NCI-H1048 (cell line): Measurements from ENCODE around the gene POLR3GL.

Experiments used
- DNase-seq: peaks from one replicate; lab custom pipeline; 2025; lab: John Stamatoyannopoulos, UW

Gene POLR3GL

DNA sequence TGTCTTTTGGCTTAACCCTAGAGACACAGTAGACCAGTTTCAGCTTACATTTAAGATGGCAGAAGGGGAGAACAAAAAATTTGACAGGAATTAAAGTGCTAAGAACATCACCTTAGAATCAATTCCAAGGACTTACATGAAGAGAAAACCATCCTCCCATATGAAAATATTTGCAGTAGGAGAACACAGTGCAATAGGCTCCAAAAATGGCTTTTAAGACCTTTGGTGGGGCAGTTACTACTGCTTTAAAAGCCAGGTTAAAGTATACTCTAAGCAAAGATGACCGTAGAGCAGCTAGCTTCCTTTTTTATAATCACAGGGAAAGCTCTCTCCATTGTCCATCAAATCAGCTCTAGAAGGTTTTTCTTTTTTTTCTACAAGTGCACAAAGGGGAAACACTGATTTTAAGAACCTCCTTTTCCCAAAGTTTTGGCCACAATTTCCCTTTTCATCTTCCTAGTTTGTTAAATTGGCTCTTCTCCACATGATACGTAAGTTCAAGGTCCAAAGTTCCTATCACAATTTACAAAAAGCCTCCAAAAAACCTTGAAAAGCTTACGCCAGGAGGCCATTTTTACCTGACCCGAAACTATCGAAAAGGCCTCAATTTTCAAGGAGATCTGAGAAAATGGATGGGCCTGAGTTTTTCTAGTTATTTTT, 28.6 kb downstream of the POLR3GL start:
- no peak for DNase-seq

DNA sequence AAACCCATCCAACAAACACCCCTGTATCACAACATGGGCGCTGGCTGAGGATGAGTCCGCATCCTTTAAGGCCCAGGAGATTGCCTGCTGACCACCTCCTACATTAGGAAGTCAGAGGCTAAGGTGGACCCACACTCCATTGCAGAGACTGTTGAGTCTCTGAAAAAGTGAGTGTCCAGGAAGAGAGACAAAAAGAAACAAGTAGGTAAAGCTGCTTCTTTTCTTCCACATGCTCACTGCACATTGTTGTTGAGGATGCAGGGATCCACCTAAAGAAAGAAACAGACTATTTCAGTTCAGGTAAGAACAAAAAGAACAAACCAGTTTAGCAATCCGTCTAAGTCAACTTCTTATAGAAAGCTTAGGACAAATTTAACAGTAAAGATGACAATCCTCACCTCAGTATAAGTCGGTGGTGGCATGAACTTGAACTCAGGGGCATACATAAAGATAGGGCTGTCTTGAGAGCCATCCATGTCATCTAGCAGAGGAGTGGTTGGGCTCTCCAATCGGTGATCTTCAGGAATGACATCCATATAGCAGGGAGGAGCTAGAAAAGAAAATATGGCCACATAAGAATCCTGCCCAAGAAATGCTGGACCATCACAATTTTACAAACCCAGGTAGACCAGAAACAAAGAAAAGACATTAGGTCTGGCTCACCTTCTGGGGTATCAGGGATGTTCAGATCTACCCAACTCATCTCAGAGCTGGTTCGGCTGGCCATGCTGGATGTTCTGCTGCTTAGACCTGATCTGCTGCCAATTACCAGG, 29.3 kb downstream of the POLR3GL start:
- DNase-seq, result no peak

DNA sequence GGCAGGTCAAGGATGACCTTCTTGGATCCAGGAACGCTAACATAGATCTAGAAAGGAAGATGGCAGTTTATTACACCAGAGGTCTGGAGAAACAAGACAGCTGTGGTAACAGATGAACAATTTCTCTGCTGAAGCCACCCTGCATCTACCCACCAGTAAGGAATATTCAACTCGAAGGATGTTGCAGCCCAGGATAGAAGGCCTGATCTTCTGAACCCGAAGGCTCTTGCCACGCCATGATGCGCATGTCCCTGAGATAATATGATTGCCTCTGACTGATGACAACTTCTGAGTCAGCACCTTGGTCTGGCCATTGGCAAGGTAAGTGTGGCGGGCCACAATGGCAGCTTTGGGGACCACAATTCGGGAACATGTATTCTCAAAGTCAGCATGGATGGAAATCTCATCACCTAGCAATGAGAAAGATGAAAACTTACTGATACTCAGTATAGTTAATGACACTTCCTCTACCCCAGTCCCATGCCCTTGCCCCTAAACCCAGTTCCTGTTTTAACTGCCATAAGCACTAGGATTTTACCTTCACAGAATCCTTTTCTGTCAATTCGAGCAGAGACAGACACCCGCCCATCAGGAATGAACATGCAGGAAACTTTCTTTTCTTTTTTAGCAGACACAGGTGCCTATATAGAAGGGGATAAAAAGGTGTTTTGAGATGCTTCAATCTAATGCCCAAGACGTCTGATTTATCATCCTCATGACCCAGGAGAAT, 30.1 kb downstream of the POLR3GL start:
- no peak for DNase-seq

DNA sequence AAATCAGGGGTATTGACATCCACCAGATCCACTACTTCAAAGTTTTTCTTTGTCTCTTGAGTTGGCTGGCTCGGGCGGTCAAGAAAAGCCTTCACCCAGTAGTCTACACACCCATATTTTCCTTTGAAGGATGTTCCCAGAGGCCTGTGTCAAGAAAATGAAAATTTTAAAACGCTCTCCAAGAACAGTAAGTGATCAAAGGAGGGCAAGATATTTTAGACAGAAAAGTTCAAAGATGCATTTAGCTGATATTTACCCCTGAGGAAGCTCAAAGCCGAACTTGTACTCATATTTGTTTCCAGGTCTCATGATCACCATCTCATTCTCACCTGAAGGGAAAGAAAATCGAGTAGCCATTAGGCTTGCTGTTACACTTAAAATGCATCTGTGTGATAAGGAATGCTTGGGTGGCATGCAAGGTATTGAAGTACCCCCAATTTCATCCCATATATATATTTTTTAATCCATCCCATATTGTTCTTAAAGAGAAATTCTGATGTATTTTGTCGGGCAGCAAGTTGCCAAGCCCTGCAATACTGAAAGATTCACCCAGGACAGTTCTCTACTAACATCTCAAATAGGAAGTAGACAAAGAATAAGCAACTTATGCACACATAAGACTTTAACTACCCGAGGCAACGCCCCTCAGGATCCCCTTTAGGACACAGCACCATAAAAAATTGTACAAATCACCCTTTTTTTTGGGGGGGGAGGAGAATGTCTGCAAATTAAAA, 30.8 kb downstream of the POLR3GL start:
- no peak for DNase-seq

DNA sequence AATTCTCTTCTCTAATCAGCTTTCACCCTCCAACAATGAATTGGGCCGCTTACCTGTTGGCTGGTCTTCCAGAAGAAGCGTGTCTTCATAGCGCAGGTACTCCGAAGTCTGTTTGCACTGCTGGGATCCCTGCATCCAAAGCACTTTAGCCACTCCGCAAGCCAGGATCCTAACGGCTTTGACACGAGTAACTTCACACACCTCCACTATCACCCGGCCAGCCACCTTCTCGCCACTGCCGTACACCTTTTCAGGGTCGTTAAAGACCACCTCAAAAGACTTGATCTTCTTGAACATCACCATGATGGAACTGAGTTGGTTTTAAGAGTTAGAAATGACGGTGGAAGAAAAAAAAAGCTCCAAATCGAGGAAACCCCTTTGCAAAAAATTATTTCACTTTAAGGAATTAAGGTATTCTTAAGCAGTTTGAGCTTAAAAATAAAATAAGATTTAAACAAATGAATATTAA, 31.5 kb downstream of the POLR3GL start:
- DNase-seq, result no peak

DNA sequence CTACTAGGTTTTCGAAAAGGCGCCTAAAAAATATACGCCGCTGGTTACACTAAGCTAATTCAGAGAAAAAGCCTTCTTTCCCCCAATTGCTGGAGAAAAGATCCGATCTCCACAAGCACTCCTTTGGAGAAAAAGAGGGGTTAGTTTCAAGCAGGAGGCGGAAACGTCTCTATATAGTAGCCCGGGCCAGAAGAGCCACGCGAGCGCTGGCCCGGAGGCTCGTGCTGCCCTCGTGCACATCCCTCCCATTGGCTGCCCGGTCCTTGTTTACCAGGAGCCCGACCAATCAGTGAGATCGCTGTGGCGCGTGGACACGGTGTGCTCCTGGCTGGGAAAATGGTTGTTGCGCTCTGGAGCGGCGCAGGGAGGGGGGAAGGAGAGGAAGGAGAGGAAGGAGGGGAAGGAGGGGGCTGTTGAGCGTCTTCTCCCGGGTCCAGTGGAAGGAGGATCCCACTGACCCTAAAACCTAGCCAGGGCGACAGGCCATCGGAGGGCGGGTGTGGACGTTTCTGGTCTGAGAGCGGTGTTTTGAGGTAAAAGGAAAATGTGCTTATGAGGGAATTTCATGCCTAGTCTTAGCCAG, 32.0 kb downstream of the POLR3GL start, which contains the start of gene TXNIP:
TXNIP (minus strand) TSS at position 147 of the 583 bp plus-strand sequence. CDS start 313 bp downstream, outside the sequence.
- peak; percentile 90 for DNase-seq

DNA sequence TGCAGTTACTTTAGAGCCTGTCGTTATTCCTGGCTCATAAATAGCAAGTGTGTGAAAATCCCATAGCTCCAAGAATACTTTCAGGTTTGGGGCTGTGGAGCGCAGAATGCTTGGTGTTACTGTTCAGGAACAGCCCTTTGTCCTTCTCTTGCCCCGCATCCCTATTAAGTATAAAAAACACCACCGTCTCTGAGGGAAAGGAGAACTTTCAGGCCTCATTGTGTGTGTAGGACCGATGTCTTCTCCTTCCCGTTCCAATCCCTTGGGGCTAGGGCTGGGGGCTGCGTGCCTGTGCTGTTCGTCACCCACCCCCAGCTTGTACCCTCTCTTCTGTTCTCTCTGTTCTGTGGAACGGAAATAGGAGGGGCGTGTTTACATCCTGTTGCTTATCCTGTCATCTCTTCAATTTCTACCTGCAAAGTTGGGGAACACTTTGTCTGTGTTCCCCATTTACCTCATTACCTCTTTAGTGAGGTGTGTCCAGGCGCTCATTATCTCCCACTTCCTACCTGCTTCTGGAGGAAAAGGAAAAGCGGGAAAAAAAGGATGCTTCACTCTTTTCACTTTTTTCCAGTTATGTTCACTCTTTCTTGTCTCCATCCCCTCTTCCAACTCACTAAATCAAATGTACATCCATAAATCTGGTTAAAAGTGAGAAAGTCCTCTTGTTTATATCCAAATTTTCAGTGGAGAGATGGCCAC, 32.7 kb downstream of the POLR3GL start:
- no peak for DNase-seq

DNA sequence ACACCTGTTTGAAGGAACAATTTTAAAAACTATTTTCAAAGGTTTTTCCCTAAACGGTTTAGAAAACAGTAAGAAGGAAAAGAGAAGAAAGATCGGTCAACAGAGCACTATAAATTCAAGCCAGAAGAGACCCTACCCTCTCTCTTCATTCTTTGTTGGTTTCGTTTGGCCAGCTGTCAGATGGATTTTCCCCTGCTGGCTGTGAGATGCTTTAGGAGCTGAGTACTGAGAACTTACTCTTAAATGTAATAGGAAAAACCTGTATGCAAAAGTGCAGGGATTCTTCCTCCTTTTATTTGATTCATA, 33.2 kb downstream of the POLR3GL start:
- DNase-seq, result no peak

DNA sequence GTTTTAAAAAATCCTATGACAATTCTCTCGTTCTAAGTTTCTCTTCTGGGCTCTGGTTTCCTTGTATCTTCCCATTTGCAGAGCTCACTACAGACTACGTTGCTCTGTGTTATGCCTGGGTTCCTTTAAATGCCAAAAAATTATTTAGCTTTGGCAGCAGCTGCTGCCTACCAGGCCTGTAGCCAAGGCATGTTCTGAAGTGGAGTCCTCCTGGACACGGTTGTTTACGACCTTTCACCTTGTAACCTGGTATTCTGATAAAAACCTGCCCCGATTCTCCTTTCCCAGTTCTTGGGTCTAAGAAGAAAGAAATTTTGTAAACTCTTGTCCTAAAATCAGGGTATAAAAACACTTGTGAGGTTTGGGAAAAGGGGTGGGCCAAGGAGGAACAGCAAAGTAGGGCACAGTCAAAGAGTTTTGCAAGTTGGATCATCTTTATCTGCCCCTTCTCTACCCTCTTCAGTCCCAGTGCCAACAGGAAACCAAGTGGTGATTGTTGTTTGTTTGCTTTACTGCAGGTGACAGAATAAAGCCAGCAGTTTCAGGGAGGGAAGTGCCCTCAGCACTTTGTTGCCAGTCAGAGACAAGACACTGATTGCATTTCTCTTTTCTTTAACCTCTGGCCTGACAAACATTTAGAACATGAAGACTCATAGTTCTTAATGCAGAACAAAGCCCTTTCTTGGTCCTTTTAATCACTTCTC, 35.0 kb downstream of the POLR3GL start:
- DNase-seq, result no peak

DNA sequence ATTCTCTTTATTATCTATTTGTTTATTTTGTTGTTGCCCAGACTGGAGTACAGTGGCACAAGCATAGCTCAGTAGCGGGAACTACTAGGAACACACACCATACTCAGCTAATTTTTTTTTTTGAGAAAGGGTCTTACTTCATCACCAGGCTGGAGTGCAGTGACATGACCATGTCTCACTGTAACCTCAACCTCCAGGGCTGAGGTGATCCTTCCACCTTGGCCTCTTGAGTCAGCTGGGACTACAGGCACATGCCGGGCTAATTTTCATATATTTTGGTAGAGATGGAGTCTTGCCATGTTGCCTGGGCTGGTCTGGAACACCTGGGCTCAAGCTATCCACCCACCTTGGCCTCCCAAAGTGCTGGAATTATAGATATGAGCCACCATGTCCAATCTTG, 37.2 kb downstream of the POLR3GL start:
- DNase-seq, result no peak

DNA sequence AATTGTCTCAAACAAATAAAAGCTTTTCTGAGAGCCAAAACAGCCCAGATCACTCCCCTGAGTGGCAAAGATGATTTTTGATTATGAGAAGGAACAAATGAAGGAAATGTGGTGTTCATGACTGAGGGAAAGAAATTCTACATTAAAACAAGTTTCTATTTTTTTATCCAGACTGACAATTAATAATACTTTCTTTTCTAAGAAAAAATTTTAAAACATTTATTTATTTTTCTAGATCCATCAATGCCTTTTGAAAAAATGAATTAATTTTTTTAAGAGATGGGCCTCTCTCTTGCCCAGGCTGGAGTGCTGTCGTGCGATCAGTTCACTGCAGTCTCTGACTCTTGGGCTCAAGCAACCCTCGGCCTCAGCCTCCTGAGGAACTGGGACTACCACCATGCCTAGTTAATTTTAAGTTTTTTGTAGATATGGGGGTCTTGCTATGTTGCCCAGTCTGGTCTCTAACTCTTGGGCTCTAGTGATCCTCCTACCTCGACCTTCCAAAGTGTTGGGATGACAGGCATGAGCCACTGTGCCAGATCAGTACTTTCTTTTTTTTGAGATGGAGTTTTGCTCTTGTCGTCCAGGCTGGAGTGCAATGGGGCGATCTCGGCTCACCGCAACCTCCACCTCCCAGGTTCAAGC, 43.1 kb downstream of the POLR3GL start:
- no peak for DNase-seq

DNA sequence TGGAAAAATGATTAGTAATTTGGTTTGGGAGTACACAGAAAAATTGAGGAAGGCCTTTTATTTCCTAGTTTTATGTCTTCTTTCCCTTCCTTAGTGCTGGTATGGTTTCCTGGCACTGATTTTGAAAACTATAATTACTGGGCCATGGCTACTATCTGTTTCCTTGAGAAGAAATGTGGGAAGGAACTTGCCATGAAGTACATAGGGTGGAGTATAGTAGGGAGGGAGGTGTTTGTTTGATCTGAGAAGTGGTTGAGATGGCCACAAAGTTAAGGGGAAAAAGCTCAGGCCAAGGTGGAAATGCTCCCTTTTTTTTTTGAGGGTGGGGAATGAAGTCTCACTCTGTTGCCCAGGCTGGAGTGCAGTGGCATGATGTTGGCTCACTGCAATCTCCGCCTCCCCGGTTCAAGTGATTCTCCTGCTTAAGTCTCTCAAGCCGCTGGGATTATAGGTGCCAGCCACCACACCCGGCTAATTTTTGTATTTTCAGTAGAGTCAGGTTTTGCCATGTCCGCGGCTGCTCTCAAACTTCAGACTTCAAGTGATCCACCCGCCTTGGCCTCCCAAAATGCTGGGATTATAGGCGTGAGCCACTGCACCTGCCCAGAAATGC, 45.7 kb downstream of the POLR3GL start:
- no peak for DNase-seq

DNA sequence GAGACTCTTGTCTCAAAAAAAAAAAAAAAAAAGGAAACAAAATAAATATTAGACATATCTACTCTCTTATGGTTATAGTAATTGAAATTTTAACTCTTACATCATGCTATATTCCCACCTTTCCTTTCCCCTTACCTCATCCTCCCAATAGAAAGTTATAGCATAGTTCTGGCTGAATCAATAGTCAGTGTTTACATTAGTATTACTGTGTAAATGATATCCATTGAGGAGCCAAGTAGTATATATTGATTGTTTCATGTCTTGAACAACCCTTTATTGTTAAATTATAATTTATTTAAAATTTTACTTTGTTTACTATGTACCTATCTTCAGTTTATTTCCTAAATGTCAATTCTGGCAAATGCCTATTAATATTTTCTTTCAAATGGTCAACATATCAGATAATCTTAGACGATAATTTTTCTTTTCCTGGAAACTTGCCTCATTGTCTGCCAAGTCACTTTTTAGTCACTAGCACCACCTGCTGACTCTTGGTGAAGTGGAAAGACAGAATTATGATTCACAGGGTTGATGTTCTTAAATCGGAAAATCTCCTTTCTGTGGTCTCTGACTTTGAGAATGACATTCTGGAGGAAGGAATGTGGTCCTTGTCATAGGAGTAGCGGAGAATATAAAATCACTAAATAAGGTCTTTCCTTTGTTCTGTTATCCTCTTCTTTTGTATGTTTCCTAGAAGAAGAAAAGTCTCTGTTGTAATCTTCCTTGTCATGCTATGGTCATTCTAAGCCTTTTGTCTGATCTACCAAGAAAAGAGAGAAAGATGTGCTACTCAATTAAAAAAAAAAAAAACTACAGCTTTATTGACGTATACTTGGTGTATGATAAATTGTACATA, 48.4 kb downstream of the POLR3GL start:
- peak; percentile 34 for DNase-seq

DNA sequence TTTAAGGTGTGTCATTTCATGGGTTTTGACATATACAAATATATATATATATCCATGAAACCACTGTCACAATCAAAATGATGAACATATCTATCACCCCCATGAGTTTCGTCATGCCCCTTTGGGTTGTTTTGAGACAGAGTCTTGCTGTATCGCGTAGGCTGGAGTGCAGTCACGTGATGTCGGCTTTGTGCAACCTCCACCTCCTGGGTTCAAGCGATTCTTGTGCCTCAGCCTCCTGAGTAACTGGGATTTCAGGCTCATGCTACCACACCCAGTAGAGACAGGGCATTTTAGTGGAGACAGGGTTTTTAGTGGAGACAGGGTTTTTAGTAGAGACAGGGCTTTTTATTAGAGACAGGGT, 49.1 kb downstream of the POLR3GL start:
- no peak for DNase-seq

DNA sequence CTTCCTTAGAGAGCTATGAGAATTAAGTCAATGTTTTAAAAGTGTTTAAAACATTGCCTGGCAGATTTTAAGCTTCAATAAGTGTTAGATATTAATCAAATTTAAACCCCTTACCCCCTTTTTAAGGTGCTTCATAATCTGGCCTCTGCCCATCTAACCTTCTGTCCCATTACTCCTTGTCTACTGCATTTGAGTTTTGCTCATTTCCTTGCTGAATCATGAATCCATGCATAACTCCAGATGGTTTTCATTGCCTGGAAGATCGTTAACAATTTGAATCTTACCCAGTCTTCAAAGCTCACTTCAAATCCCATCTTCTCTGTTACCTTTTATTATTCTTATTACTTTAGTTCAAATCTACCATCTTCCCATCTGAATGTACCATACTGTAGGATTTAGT, 52.4 kb downstream of the POLR3GL start:
- no peak for DNase-seq

DNA sequence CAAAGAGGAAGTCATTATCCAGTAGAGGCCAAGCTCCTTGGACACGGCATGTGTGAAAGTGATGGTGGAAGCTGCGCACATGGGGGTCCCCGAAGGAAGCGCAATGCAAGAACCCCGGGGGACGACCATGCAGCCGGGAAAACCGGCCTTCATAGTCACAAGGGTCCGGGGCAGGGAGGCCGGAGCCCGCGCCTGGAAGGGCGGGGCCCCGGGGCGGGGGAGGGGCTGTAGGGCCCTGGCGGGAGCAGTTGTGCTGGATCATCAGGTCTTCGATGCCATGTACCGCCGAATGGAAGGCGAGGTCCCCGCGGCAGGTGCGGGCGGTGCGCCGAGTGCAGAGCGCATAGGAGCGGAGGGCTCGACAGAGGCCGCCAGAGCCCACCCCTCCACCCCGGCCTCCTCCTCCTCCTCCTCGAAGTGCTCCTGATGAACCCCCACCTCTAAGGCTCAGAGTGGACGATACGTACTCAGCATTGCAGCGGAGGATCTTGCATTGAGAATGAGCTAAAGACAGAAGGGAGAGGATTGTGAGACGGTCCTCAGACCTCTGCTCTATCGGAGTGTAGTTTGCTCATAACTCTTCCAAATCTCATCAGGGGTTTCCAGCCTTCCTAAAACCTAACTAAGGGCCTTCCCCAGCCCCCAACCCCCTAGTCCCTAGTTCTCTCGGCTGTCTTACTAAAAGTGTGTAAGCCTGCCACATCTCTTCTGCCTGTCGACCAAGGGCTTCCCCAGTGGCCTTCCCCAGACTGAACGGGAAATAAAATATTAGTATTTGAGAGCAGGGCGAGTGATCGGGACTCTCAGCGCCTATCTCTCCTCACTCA, 55.0 kb downstream of the POLR3GL start:
- no peak for DNase-seq

DNA sequence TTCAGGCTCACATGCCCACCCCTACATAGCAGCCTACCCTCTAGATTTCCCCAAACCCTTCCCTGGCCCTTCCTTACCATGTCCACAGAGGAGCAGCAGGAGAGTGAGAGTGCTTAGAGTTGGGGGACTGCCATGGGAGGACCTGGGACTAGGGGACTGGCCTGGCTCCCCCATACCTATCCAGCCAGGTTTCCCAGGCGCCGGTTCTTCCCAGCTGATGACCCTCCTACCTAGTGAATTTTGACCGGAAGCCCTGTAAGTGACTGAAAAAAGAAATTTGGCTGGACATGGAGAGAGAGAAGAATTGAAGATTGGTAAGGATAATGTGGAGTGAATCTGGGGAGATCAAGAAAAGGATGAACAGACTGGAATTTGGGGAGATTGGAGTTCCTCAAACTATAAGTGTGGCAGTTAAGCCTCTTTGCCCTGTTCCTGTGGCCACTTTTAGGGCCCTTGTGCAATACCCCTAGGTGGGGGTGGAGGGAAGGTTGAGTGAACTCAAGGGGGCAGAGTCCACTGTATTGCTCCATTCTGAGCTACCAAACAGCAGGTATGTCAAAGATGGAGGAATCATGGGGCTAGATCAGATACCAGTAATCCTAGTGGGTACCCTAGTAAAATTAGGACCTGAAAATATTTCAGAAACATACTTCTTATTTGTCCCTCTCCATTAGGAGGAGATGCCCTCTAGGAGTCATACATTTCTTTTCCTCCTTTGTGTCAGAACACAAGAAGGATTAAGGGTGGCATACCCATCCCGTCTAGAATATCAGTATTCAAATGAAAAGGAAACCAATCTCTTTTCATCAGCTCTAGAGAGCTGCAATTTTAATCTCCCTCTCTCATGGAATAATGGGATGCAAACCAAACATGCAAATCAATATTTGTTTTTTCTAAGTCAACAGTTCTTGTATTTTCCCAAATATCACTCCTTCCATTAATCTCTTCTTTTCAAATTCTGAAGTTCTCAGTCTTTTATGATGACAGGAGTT, 55.9 kb downstream of the POLR3GL start:
- DNase-seq, result no peak
